ENCODE data around the gene KRTAP23-1.

KRTAP23-1 gene

GRCh38 chr21:30338717-30339116 is 9.7 kb downstream of the KRTAP23-1 start:
- Histone ChIP-seq H3K27me3 (ENCODE audit: control insufficient read depth, insufficient read depth, low read length) (no peaks in the 10 kb centered on the region), H3K4me1 (ENCODE audit: control insufficient read depth, low read depth, low read length) (no peaks in the 10 kb centered on the region), H3K4me3 (ENCODE audit: low read length) (no peak overlapping the region), H3K36me3 (ENCODE audit: control insufficient read depth, low read depth, low read length) (no peaks in the 10 kb centered on the region), H3K27ac (ENCODE audit: low read length) (no peak overlapping the region), H3K9ac (ENCODE audit: low read length) (no peak overlapping the region), H3K9me3 (ENCODE audit: control insufficient read depth, low read depth, low read length) (no peaks in the 10 kb centered on the region)

DNA sequence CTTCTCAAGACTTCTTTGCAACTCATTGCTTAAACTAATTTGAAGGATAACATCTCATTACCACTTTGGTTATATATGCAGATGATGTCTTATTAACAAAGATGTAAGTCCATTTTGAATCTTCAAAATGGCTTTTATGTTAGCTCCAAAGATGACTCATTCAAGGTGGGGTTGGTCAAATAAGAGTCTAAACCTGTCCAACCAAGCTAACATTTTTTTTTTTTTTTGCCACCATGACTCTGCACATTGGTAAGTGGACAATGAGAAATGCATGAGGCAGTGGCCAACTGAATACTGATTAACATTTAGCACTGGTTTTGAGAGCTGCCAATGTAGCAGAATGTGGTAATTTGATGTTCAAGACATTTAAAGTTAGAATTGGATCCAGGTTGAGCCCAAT is 10.6 kb downstream of the KRTAP23-1 start:
- H3K27me3 ChIP-seq (ENCODE audit: control insufficient read depth, insufficient read depth, low read length) = no peaks in the 10 kb centered on the region
- H3K9me3 ChIP-seq (ENCODE audit: control insufficient read depth, low read depth, low read length) = no peaks in the 10 kb centered on the region
- no peaks in the 10 kb centered on the region for H3K4me1 ChIP-seq (ENCODE audit: control insufficient read depth, low read depth, low read length)
- H3K9ac ChIP-seq (ENCODE audit: low read length) = no peak overlapping the region
- H3K36me3 ChIP-seq (ENCODE audit: control insufficient read depth, low read depth, low read length) = no peaks in the 10 kb centered on the region
- H3K27ac ChIP-seq (ENCODE audit: low read length) = no peak overlapping the region
- no peak overlapping the region for H3K4me3 ChIP-seq (ENCODE audit: low read length)

DNA sequence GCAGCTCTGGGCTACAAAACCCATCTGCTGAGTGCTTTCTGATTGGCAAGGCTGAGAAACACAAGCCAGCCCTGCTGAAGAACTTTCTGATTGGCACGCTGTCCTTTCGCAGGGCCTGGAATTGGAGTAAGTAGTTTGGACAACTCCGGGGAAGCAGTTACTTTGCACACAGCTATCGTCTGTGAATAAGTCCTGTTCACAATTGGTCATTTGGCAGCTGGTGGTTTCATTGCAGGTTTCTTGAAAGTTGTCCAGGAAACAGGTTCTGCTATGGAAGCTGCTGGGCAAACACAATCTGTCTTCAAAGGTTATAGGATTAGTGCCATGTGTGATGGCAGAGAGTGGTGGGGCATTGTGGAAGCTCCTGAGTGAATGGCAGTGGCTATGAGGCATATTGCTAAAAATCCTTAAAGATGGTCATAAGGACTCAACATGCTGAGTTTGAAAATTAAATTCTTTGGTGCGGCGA is 11.1 kb downstream of the KRTAP23-1 start, which contains the start of gene KRTAP27-1:
KRTAP27-1 (minus strand) TSS at position 419 of the 469 bp plus-strand sequence; CDS start at position 393, 26 bp downstream.
- Histone ChIP-seq H3K36me3 (ENCODE audit: control insufficient read depth, low read depth, low read length) (no peaks in the 10 kb centered on the region), H3K4me3 (ENCODE audit: low read length) (no peak within 1 kb of the TSS), H3K4me1 (ENCODE audit: control insufficient read depth, low read depth, low read length) (no peaks in the 10 kb centered on the region), H3K27me3 (ENCODE audit: control insufficient read depth, insufficient read depth, low read length) (no peaks in the 10 kb centered on the region), H3K9ac (ENCODE audit: low read length) (no peak within 1 kb of the TSS), H3K27ac (ENCODE audit: low read length) (no peak within 1 kb of the TSS), H3K9me3 (ENCODE audit: control insufficient read depth, low read depth, low read length) (no peaks in the 10 kb centered on the region)

- no peak overlapping the region for H3K27ac ChIP-seq (ENCODE audit: low read length)
Measured at GRCh38 chr21:30336596-30336995, 11.8 kb downstream of the KRTAP23-1 start.

GRCh38 chr21:30333736-30334135 is 14.7 kb downstream of the KRTAP23-1 start:
- H3K4me1 ChIP-seq (ENCODE audit: control insufficient read depth, low read depth, low read length) = no peaks in the 10 kb centered on the region
- no peak overlapping the region for H3K27ac ChIP-seq (ENCODE audit: low read length)
- no peaks in the 10 kb centered on the region for H3K9me3 ChIP-seq (ENCODE audit: control insufficient read depth, low read depth, low read length)
- no peak overlapping the region for H3K9ac ChIP-seq (ENCODE audit: low read length)
- no peaks in the 10 kb centered on the region for H3K27me3 ChIP-seq (ENCODE audit: control insufficient read depth, insufficient read depth, low read length)
- no peaks in the 10 kb centered on the region for H3K36me3 ChIP-seq (ENCODE audit: control insufficient read depth, low read depth, low read length)
- H3K4me3 ChIP-seq (ENCODE audit: low read length) = no peak overlapping the region

More at GRCh38 chr21:30336596-30336995, 11.8 kb downstream of the KRTAP23-1 start:
- no peak overlapping the region for H3K4me3 ChIP-seq (ENCODE audit: low read length)
- no peaks in the 10 kb centered on the region for H3K27me3 ChIP-seq (ENCODE audit: control insufficient read depth, insufficient read depth, low read length)
- H3K36me3 ChIP-seq (ENCODE audit: control insufficient read depth, low read depth, low read length) = no peaks in the 10 kb centered on the region
- no peaks in the 10 kb centered on the region for H3K4me1 ChIP-seq (ENCODE audit: control insufficient read depth, low read depth, low read length)
- H3K9ac ChIP-seq (ENCODE audit: low read length) = no peak overlapping the region
- H3K9me3 ChIP-seq (ENCODE audit: control insufficient read depth, low read depth, low read length) = no peaks in the 10 kb centered on the region

GRCh38 chr21:30332681-30333080 is 15.7 kb downstream of the KRTAP23-1 start:
- Histone ChIP-seq H3K36me3 (ENCODE audit: control insufficient read depth, low read depth, low read length) (no peaks in the 10 kb centered on the region), H3K4me1 (ENCODE audit: control insufficient read depth, low read depth, low read length) (no peaks in the 10 kb centered on the region), H3K27me3 (ENCODE audit: control insufficient read depth, insufficient read depth, low read length) (no peaks in the 10 kb centered on the region), H3K9ac (ENCODE audit: low read length) (no peak overlapping the region), H3K9me3 (ENCODE audit: control insufficient read depth, low read depth, low read length) (no peaks in the 10 kb centered on the region), H3K27ac (ENCODE audit: low read length) (no peak overlapping the region), H3K4me3 (ENCODE audit: low read length) (no peak overlapping the region)

DNA sequence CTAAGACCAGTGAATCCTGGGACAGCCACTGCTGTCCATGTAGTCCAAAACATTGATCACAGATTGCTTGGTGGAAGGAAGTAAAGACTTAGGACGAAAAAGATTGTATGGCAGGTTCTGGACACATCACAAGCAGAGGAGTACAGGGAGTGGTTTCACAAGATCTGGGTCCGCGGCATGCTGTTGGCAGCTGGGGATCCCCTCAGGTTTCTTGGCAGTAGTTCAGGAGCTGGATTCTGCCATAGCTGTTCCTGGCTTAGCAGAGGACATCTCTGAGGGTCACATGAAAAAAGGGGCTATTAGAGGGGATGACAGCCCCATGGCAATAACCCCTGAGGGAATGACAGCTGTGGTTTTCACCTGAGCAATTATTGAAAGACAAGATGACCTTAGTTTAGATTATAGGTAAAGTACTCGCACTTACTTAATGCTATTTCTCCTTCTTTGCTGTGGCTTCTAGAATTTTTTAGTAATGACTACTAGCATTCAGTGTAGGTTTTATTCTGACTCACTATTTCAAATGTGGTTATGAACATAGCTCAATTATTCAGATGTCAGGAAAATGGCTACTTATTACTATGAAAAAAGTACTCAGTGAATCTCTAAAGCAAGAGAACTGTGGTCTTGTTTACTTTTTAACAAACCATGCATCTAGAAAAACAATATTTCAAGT is 19.1 kb downstream of the KRTAP23-1 start:
- Histone ChIP-seq H3K4me3 (ENCODE audit: low read length) (no peak overlapping the region), H3K4me1 (ENCODE audit: control insufficient read depth, low read depth, low read length) (no peaks in the 10 kb centered on the region), H3K9me3 (ENCODE audit: control insufficient read depth, low read depth, low read length) (no peaks in the 10 kb centered on the region), H3K27ac (ENCODE audit: low read length) (no peak overlapping the region), H3K36me3 (ENCODE audit: control insufficient read depth, low read depth, low read length) (no peaks in the 10 kb centered on the region), H3K9ac (ENCODE audit: low read length) (no peak overlapping the region), H3K27me3 (ENCODE audit: control insufficient read depth, insufficient read depth, low read length) (no peaks in the 10 kb centered on the region)

GRCh38 chr21:30326390-30326789 is 22.0 kb downstream of the KRTAP23-1 start:
- H3K9me3 ChIP-seq (ENCODE audit: control insufficient read depth, low read depth, low read length) = no peaks in the 10 kb centered on the region
- H3K4me1 ChIP-seq (ENCODE audit: control insufficient read depth, low read depth, low read length) = no peaks in the 10 kb centered on the region
- no peaks in the 10 kb centered on the region for H3K36me3 ChIP-seq (ENCODE audit: control insufficient read depth, low read depth, low read length)
- no peak overlapping the region for H3K4me3 ChIP-seq (ENCODE audit: low read length)
- H3K9ac ChIP-seq (ENCODE audit: low read length) = no peak overlapping the region
- no peaks in the 10 kb centered on the region for H3K27me3 ChIP-seq (ENCODE audit: control insufficient read depth, insufficient read depth, low read length)
- no peak overlapping the region for H3K27ac ChIP-seq (ENCODE audit: low read length)

DNA sequence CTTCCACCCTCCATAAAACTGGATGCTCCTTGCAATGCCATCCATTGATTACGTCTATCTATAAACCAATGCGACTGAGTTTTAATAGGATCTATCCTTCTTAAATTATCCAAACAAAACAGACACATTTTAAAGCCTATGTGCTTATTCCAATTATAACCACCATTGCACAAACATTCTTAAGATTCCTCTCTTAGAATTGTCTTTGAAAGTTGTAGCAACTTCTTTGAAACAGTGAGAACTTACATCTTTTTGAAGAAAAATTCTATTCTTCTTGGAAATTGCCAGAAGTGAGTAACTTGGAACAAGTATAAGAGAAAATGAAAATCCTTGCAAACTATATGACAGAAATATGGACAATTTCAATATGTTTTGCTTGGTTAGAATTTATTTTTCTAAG is 28.2 kb downstream of the KRTAP23-1 start, which contains the start of gene KRTAP26-1:
KRTAP26-1 (minus strand) TSS at position 101 of the 400 bp plus-strand sequence. CDS start 280 bp downstream, outside the sequence.
- Histone ChIP-seq H3K36me3 (ENCODE audit: control insufficient read depth, low read depth, low read length) (no peaks in the 10 kb centered on the region), H3K9ac (ENCODE audit: low read length) (no peak within 1 kb of the TSS), H3K27ac (ENCODE audit: low read length) (no peak within 1 kb of the TSS), H3K9me3 (ENCODE audit: control insufficient read depth, low read depth, low read length) (no peaks in the 10 kb centered on the region), H3K4me3 (ENCODE audit: low read length) (no peak within 1 kb of the TSS), H3K4me1 (ENCODE audit: control insufficient read depth, low read depth, low read length) (no peaks in the 10 kb centered on the region), H3K27me3 (ENCODE audit: control insufficient read depth, insufficient read depth, low read length) (no peaks in the 10 kb centered on the region)

GRCh38 chr21:30315701-30316100 is 32.7 kb downstream of the KRTAP23-1 start:
- H3K4me3 ChIP-seq (ENCODE audit: low read length) = no peak overlapping the region
- H3K36me3 ChIP-seq (ENCODE audit: control insufficient read depth, low read depth, low read length) = no peaks in the 10 kb centered on the region
- H3K27ac ChIP-seq (ENCODE audit: low read length) = no peak overlapping the region
- no peaks in the 10 kb centered on the region for H3K9me3 ChIP-seq (ENCODE audit: control insufficient read depth, low read depth, low read length)
- H3K27me3 ChIP-seq (ENCODE audit: control insufficient read depth, insufficient read depth, low read length) = no peaks in the 10 kb centered on the region
- H3K4me1 ChIP-seq (ENCODE audit: control insufficient read depth, low read depth, low read length) = no peaks in the 10 kb centered on the region
- no peak overlapping the region for H3K9ac ChIP-seq (ENCODE audit: low read length)

DNA sequence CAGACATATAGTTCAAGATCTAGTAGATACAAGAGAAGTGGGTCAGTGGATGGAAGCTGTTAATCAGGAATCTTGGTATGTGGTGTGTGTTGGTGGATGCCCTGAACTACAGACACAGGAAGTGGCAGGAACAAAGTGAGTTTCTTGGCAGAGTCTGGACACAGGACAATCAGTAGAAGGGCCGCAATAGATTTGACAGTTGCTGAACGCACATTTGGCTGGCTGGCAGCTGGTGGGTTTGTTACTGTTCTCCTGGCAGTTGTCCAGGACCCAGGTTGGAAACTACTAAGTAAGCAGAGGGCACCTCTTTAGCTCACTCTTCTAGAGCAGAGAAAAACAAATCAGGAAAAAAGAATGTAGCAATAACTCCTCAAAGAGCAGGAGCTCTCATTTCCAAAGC is 41.5 kb downstream of the KRTAP23-1 start:
- no peaks in the 10 kb centered on the region for H3K36me3 ChIP-seq (ENCODE audit: control insufficient read depth, low read depth, low read length)
- no peaks in the 10 kb centered on the region for H3K9me3 ChIP-seq (ENCODE audit: control insufficient read depth, low read depth, low read length)
- H3K27me3 ChIP-seq (ENCODE audit: control insufficient read depth, insufficient read depth, low read length) = no peaks in the 10 kb centered on the region
- H3K4me1 ChIP-seq (ENCODE audit: control insufficient read depth, low read depth, low read length) = no peaks in the 10 kb centered on the region
- H3K9ac ChIP-seq (ENCODE audit: low read length) = no peak overlapping the region
- H3K27ac ChIP-seq (ENCODE audit: low read length) = no peak overlapping the region
- no peak overlapping the region for H3K4me3 ChIP-seq (ENCODE audit: low read length)

- no peak overlapping the region for H3K9ac ChIP-seq (ENCODE audit: low read length)
- no peaks in the 10 kb centered on the region for H3K4me1 ChIP-seq (ENCODE audit: control insufficient read depth, low read depth, low read length)
- no peaks in the 10 kb centered on the region for H3K9me3 ChIP-seq (ENCODE audit: control insufficient read depth, low read depth, low read length)
- no peak overlapping the region for H3K27ac ChIP-seq (ENCODE audit: low read length)
- H3K36me3 ChIP-seq (ENCODE audit: control insufficient read depth, low read depth, low read length) = no peaks in the 10 kb centered on the region
- no peaks in the 10 kb centered on the region for H3K27me3 ChIP-seq (ENCODE audit: control insufficient read depth, insufficient read depth, low read length)
- no peak overlapping the region for H3K4me3 ChIP-seq (ENCODE audit: low read length)
Measured at GRCh38 chr21:30305136-30305535, 43.3 kb downstream of the KRTAP23-1 start.
